Measurements from ENCODE around the gene BUB1B.
"Not testable (repeated sequence)": the region's sequence is repeated elsewhere in the genome, so short reads cannot be mapped to it uniquely, and the experiment has no call there.

BUB1B gene

GRCh38 chr15:40149339-40149738 lies 11.5 kb upstream of the BUB1B start:
- DNase-seq (ENCODE audit: insufficient read length, low spot score) (no peak), FAIRE-seq (no peak)
- TF ChIP-seq, protein P1, sequence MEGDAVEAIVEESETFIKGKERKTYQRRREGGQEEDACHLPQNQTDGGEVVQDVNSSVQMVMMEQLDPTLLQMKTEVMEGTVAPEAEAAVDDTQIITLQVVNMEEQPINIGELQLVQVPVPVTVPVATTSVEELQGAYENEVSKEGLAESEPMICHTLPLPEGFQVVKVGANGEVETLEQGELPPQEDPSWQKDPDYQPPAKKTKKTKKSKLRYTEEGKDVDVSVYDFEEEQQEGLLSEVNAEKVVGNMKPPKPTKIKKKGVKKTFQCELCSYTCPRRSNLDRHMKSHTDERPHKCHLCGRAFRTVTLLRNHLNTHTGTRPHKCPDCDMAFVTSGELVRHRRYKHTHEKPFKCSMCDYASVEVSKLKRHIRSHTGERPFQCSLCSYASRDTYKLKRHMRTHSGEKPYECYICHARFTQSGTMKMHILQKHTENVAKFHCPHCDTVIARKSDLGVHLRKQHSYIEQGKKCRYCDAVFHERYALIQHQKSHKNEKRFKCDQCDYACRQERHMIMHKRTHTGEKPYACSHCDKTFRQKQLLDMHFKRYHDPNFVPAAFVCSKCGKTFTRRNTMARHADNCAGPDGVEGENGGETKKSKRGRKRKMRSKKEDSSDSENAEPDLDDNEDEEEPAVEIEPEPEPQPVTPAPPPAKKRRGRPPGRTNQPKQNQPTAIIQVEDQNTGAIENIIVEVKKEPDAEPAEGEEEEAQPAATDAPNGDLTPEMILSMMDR (IDR thresholded peaks at IDR 0.05; ENCODE audit: insufficient read depth, missing control alignments): no peak

DNA sequence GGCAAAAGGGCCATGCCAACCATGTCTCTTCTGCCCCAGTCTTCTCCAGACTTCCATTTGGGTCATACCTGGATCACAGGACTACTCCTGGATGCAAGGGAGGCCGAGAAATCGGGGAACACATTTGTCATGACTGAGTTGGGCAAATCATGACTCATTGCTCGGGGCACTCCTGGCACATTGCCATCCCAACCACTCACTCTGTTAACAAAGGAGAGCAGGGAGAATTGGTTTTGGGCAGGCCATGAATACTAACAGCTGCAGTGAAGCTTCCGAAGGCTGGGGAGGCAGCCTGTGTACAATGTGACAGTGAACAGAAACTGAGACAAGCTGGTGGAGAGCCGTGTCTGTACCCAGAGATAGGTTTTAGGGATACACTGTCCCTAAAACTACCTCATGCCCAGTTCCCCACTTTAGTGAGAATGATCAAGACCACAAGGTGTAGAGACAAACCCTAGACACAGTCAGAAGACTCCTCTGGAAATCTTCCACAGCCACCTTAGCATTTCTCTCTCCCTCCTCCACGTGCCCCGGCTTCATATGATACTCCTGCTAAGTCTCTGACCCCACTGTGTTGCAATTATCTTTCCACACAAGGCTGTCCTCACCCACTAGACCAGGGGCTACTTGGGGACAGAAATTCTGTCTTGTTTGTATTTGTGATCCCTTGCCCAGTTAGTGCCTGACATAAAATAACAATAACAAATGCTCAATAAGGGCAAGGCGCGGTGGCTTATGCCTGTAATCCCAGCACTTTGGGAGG lies 10.5 kb upstream of the BUB1B start:
- no peak for DNase-seq (ENCODE audit: insufficient read length, low spot score)
- TF ChIP-seq, protein P1 (IDR thresholded peaks at IDR 0.05; ENCODE audit: insufficient read depth, missing control alignments): no peak
- no peak for FAIRE-seq

- DNase-seq (ENCODE audit: insufficient read length, low spot score) (no peak), FAIRE-seq (no peak)
- TF ChIP-seq, protein P1 (IDR thresholded peaks at IDR 0.05; ENCODE audit: insufficient read depth, missing control alignments): no peak
Observed at GRCh38 chr15:40151499-40151898, 9.4 kb upstream of the BUB1B start.

DNA sequence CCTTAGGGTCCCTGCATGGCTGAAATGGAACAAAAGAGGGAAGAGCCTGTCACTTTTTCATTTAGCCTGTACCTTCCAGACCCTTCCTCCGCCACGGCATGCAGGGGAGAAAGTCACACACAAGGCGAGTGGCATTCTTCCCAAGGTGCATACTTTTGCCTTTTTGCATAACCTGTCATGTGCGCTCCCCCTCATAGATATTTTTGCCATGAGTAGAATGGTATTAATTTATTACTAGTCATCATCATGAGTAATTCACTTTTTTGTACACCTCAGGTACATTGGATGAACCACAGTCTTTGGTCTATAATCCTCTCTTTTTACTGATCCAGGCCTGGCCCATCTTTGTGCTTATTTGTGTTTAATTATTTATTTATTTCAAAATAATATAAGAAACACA lies 8.9 kb upstream of the BUB1B start:
- FAIRE-seq (no peak), DNase-seq (ENCODE audit: insufficient read length, low spot score) (no peak)
- TF ChIP-seq, protein P1 (IDR thresholded peaks at IDR 0.05; ENCODE audit: insufficient read depth, missing control alignments): no peak

DNA sequence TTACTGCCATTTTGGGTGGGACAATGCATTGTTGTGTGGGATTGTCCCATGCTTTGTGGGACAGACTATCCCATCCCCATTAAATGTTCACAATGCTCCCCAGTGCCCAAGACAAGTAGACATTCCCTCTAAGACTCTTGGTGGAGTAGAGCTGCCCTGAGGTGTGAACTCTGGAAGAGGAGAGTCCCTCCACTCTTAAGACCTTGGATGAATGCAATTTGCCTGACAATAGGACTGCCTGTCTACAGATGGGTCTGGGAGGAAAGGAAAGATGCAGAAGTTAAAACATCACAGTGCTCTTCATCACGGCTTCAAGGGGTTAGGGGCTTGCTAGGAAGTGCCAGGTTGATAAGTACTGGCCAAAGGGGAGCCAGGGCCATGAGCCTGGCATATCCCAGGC lies 6.0 kb upstream of the BUB1B start:
- not testable (repeated sequence) for FAIRE-seq; DNase-seq (ENCODE audit: insufficient read length, low spot score)

DNA sequence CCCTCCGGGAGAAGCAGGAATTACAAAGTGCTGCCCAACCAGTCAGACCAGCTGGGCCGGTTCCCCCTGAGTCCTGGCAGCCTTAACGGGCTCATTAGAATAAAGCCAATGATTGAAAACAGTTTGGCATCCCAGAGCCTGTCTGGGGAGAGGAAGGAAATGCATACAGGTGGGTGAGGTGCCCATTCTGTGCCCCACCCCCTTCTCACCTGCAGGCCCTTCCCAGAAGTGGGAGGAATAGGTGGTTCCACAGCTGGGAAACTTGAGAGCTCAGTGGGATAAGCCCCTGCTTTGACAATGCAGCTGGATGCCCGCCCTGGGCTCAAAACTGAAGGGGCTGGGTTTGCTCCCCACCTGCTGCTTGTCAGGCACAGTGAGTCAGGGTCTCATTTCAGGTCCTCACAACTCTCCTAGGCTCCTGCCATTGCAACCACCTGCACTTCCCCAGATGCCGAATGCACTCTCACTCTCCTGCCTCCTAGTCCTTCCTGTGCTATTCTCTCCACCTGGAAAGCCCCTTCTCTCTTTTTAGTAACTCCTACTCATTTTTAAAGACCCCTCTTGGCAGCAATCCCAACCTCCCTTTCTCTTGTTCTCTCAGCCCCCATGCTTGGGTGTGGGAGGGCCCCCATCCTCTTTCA lies 5.5 kb upstream of the BUB1B start:
- DNase-seq (ENCODE audit: insufficient read length, low spot score) (no peak), FAIRE-seq (no peak)
- TF ChIP-seq, protein P1 (IDR thresholded peaks at IDR 0.05; ENCODE audit: insufficient read depth, missing control alignments): no peak

DNA sequence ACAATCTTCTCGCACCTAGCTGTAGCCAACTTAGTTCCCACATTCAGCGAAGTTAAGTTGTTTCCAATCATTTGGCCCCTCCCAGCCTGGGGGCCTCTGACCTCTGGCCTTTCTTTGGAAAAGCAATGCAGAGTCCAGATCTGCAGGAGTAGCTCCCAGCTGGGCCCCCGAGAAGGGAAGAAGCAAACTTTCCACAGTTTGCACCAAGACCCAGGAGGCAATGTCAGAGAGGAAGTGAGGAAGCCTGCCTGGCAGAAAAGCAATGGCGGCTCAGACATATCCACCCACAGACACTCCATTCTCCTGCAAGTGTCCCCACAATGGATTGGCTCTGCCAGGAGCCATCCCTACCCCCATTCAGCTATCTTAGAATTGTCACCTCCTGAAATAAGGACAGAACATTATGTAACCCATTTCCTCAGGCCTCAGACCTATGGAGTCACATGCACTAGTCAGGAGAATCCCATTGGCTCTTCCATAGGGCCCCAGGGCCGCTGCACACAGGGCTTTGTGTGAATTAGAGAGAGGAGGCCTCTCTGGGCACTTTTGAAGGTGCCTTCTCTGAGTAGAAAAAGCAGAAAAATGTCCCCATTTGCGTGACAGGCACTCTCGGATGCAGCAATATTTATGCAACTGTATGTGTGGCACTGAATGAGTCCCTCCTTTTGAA lies 3.0 kb upstream of the BUB1B start:
- DNase-seq (ENCODE audit: insufficient read length, low spot score) (no peak), FAIRE-seq (no peak)
- TF ChIP-seq, protein P1 (IDR thresholded peaks at IDR 0.05; ENCODE audit: insufficient read depth, missing control alignments): no peak
